ENCODE results near the gene WDSUB1. TPM values are rescaled to one million over a fixed set of nuclear protein-coding genes. Genes with fewer than 3 reads are reported as not detected.

WDSUB1 gene
- total and polyA plus RNA-seq, 5 donors = 6.1 to 10.4 (median 9.5) TPM

DNA sequence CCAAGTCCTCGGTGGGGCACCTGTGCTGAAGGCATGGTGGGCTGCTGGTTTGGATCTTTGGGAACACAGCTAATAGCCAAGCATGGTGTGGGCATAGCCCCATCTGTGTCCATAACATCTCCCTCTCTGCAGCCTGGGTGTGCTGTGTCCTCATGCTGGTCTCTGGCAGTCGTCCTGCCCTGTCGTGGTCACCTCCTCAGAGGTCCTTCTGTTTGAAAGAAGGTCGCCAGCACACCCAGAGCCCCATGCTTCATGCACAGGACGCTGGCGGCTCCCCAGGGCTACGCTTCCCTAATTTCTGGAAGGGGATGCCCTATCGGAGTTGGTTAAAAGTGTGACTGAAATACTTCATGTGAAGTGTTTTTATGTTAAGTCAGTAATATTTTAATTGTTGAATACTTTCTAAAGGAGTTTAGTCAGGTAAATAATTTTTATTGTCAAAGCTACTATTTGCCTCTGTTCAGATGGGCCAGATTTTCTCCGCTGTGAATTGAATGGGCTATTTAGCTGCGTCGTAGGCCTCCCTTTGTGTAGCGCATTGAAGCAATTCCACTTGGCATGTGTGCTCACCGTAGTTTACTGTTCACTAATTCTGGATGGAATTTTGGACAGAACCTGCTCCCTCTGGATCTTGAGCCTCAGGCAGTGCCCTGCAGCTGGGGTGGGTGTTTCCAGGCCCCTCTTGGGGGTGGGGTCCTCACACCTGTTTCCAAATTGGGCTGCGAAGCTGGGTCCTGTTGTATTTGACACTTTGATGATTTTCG is 81.9 kb downstream of the WDSUB1 start:
- H3K27ac ChIP-seq (ENCODE audit: low read length) = no peak overlapping the region
- peaks cover 2% of the 10 kb centered on the region for H3K4me1 ChIP-seq (ENCODE audit: control insufficient read depth, insufficient read depth, low read length)
- ATAC-seq = no peak
- DNase-seq = no peak
- no peaks in the 10 kb centered on the region for H3K9me3 ChIP-seq (ENCODE audit: control insufficient read depth, low read length)
- 90% methylated on average over 15 of the region's 15 CpGs for WGBS
- no peaks in the 10 kb centered on the region for H3K27me3 ChIP-seq (ENCODE audit: control insufficient read depth, insufficient read depth)
- intact Hi-C loops (cut with DNase I) = no loop called here
- no peak overlapping the region for H3K4me3 ChIP-seq (ENCODE audit: low read length)

DNA sequence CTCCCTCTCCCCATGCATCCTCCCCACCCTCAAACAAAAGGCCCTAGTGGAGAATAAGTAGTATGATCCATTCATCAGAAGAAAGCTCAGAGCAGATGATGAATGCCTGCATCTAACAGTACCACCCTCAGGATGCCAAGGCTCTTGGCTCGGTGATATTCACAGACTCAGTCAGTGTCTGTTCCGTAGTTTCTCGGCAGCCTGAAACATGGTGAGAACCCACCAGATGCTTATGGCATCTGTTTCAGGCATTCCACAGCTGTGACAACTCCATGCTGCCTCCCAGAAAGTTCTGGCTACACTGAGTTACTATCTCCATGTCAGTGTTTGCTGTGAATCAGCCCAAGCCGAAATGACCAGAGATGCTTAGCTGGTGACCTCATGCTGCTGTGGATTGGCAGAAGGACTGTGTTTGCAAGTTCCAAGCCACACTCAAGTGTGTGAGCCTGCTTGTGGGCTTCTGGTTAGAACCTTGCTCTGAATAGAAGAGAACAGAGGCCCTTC is 83.9 kb downstream of the WDSUB1 start:
- intact Hi-C loops (cut with DNase I) = no loop called here
- no peak overlapping the region for H3K4me3 ChIP-seq (ENCODE audit: low read length)
- ATAC-seq = peak; percentile 83 to 87
- 43% methylated on average over 4 of the region's 4 CpGs for WGBS
- no peaks in the 10 kb centered on the region for H3K9me3 ChIP-seq (ENCODE audit: control insufficient read depth, low read length)
- H3K27ac ChIP-seq (ENCODE audit: low read length) = peak overlapping the region; percentile 23
- no peaks in the 10 kb centered on the region for H3K27me3 ChIP-seq (ENCODE audit: control insufficient read depth, insufficient read depth)
- H3K4me1 ChIP-seq (ENCODE audit: control insufficient read depth, insufficient read depth, low read length) = peaks cover 3% of the 10 kb centered on the region
- DNase-seq = peak in 2 of 3 donors; percentile 69 to 75

DNA sequence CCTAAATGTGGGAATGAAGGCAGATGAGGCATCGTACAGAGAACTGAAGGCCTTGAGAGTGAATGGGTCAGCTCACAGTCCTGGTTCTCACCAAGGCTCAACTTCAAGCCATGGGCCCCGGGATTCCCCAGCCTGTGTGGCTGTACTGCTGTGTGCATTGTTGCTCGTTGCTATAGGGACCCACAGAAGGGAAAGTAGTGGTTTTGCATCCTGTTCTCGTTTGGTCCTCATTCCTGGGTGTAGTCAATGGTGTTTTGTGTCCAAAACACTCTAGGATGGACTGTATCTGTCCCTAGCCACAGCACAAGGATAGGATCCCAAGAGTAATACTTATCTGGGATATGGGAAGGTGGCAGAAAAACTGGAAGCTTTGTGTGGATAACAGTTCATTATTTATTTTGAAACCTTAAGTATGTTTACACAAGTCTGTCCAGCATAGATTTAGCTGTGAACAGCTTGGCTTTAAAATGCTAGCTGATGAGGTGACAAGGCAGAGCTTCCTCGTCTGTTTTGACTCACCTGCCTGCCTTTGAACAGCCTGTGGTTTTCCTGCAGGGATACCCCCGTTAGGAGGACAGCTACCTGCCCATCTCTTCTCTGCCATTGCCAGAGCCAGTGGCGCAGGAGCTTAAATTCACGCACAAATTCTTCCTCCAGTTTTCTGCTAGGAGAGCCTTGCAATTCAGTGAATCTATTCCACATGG is 85.0 kb downstream of the WDSUB1 start:
- Histone ChIP-seq H3K4me3 (ENCODE audit: low read length) (no peak overlapping the region), H3K27ac (ENCODE audit: low read length) (peak overlapping the region; percentile 42), H3K27me3 (ENCODE audit: control insufficient read depth, insufficient read depth) (no peaks in the 10 kb centered on the region), H3K9me3 (ENCODE audit: control insufficient read depth, low read length) (no peaks in the 10 kb centered on the region), H3K4me1 (ENCODE audit: control insufficient read depth, insufficient read depth, low read length) (peaks cover 3% of the 10 kb centered on the region)
- no peak for DNase-seq
- intact Hi-C loops (cut with DNase I) = no loop called here
- WGBS = 68% methylated on average over 8 of the region's 8 CpGs
- no peak for ATAC-seq

GRCh38 chr2:159200498-159200897 is 86.0 kb downstream of the WDSUB1 start:
- DNase-seq (no peak), ATAC-seq (no peak)
- Histone ChIP-seq H3K27me3 (ENCODE audit: control insufficient read depth, insufficient read depth) (no peaks in the 10 kb centered on the region), H3K9me3 (ENCODE audit: control insufficient read depth, low read length) (no peaks in the 10 kb centered on the region), H3K27ac (ENCODE audit: low read length) (no peak overlapping the region), H3K4me3 (ENCODE audit: low read length) (no peak overlapping the region), H3K4me1 (ENCODE audit: control insufficient read depth, insufficient read depth, low read length) (peaks cover 6% of the 10 kb centered on the region)
- WGBS = 23% methylated on average over 1 of the region's 1 CpG
- intact Hi-C loops (cut with DNase I) = no loop called here

DNA sequence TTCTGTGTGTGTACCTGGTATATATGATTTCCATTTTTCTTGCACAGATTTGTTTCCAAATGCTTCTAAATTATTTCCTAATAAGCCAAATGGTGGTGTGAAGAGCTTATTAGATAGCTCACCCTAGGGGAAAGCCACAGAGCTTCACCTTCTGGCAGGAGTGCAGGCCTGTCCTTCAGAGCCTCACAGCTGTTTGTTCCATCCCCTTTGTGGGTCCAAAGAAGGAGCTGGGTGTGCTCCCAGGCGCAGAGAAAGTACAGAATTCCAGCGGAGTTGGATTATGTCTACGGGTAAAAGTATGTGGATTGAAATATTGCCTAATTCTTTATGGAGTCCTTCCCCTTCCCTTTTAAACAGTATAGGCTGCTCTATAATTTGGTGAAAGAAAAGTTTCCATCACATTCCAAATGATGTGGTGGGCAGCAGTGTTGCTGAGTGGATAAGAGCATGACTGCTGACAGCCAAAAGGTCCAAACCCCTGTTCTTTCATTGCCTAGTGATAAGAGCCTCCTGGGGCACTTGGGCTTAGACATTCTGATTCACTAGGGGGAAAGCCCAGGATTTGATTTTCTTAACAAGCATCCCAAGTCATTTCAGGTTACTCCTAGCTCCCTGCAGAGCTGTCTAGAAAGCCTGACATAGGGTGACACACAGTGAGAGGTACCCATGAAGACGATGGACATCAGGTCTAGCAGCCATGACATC is 86.6 kb downstream of the WDSUB1 start:
- no peak for ATAC-seq
- intact Hi-C loops (cut with DNase I) = no loop called here
- 53% methylated on average over 4 of the region's 4 CpGs for WGBS
- peak overlapping the region; percentile 37 for H3K27ac ChIP-seq (ENCODE audit: low read length)
- no peaks in the 10 kb centered on the region for H3K9me3 ChIP-seq (ENCODE audit: control insufficient read depth, low read length)
- H3K4me1 ChIP-seq (ENCODE audit: control insufficient read depth, insufficient read depth, low read length) = peaks cover 6% of the 10 kb centered on the region
- DNase-seq = no peak
- no peaks in the 10 kb centered on the region for H3K27me3 ChIP-seq (ENCODE audit: control insufficient read depth, insufficient read depth)
- H3K4me3 ChIP-seq (ENCODE audit: low read length) = no peak overlapping the region

GRCh38 chr2:159199236-159199635 is 87.3 kb downstream of the WDSUB1 start:
- H3K9me3 ChIP-seq (ENCODE audit: control insufficient read depth, low read length) = no peaks in the 10 kb centered on the region
- DNase-seq (no peak), ATAC-seq (no peak)
- 80% methylated on average over 9 of the region's 9 CpGs for WGBS
- H3K27ac ChIP-seq (ENCODE audit: low read length) = peak overlapping the region; percentile 45
- H3K27me3 ChIP-seq (ENCODE audit: control insufficient read depth, insufficient read depth) = no peaks in the 10 kb centered on the region
- H3K4me1 ChIP-seq (ENCODE audit: control insufficient read depth, insufficient read depth, low read length) = peaks cover 6% of the 10 kb centered on the region
- H3K4me3 ChIP-seq (ENCODE audit: low read length) = no peak overlapping the region
- intact Hi-C loops (cut with DNase I) = no loop called here

DNA sequence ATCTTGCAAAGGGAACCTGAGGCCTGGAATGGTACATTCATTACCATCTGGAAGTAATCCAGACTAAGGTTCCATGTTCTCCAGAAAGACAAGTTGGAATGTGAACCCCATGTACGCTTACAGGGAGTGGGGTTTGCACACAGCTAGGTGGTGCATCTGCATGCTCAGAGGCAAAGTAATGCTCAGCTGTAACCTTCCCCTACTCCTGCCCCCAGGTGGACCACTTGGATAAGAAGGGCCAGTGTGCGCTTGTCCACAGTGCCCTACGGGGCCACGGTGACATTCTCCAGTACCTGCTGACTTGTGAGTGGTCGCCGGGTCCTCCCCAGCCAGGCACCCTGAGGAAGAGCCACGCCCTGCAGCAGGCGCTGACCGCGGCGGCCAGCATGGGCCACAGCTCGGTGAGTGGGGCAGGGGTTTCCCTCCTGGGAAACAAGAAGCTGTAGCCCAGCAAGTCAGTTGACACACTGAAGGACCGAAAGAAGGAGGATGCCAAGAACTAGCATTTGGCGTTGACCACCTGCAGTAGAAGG is 90.0 kb downstream of the WDSUB1 start:
- Histone ChIP-seq H3K27me3 (ENCODE audit: control insufficient read depth, insufficient read depth) (no peaks in the 10 kb centered on the region), H3K4me1 (ENCODE audit: control insufficient read depth, insufficient read depth, low read length) (peaks cover 6% of the 10 kb centered on the region), H3K4me3 (ENCODE audit: low read length) (no peak overlapping the region), H3K27ac (ENCODE audit: low read length) (no peak overlapping the region), H3K9me3 (ENCODE audit: control insufficient read depth, low read length) (no peaks in the 10 kb centered on the region)
- intact Hi-C loops (cut with DNase I) = no loop called here
- 94% methylated on average over 14 of the region's 14 CpGs for WGBS
- DNase-seq (no peak), ATAC-seq (peak in 1 of 2 donors; percentile 19)

DNA sequence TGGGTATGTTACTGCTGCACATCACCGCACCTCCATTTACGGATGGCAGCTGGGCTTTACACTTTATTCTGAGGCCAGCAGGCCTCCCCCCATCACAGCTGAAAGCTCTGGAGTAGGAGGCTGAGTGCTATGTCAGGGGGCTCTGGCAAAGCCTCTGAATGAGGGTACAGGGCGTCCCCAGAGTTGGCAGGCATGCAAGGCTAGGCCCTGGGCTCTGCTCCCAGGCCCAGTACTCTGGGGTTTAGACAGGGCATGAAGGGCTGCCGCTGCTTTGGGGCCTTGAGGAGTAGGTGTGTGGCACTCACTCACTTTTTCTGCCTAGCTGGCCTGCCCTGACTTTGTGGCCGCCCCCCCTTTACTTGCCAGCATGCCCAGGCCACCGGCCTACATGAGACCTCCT is 90.8 kb downstream of the WDSUB1 start:
- peak; percentile 71 to 88 for ATAC-seq
- WGBS = 70% methylated on average over 6 of the region's 6 CpGs
- H3K27me3 ChIP-seq (ENCODE audit: control insufficient read depth, insufficient read depth) = no peaks in the 10 kb centered on the region
- H3K4me1 ChIP-seq (ENCODE audit: control insufficient read depth, insufficient read depth, low read length) = peaks cover 6% of the 10 kb centered on the region
- H3K4me3 ChIP-seq (ENCODE audit: low read length) = no peak overlapping the region
- peak overlapping the region; percentile 57 for H3K27ac ChIP-seq (ENCODE audit: low read length)
- H3K9me3 ChIP-seq (ENCODE audit: control insufficient read depth, low read length) = no peaks in the 10 kb centered on the region
- intact Hi-C loops (cut with DNase I) = no loop called here
- DNase-seq = peak; percentile 45 to 73 (median 73)

DNA sequence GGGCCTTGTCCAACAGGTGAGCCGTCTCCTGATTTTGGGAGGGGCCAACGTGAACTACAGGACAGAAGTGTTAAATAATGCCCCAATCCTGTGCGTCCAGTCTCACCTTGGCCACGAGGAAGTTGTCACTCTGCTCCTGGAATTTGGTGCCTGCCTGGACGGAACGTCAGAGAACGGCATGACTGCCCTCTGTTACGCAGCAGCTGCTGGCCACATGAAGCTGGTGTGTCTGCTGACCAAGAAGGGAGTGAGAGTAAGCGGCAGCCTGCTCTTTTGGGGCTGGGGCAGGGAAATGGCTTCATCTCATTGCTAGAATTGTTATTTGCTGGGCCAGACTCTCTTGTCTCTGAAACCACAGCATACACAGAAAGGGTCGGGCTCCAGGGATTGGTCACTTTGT is 92.3 kb downstream of the WDSUB1 start:
- no peaks in the 10 kb centered on the region for H3K9me3 ChIP-seq (ENCODE audit: control insufficient read depth, low read length)
- H3K4me3 ChIP-seq (ENCODE audit: low read length) = no peak overlapping the region
- peak overlapping the region; percentile 74 for H3K27ac ChIP-seq (ENCODE audit: low read length)
- WGBS = 74% methylated on average over 10 of the region's 10 CpGs
- intact Hi-C loops (cut with DNase I) = no loop called here
- H3K4me1 ChIP-seq (ENCODE audit: control insufficient read depth, insufficient read depth, low read length) = peaks cover 4% of the 10 kb centered on the region
- H3K27me3 ChIP-seq (ENCODE audit: control insufficient read depth, insufficient read depth) = no peaks in the 10 kb centered on the region
- ATAC-seq (peak in 1 of 2 donors; percentile 34), DNase-seq (peak in 1 of 3 donors; percentile 65)

DNA sequence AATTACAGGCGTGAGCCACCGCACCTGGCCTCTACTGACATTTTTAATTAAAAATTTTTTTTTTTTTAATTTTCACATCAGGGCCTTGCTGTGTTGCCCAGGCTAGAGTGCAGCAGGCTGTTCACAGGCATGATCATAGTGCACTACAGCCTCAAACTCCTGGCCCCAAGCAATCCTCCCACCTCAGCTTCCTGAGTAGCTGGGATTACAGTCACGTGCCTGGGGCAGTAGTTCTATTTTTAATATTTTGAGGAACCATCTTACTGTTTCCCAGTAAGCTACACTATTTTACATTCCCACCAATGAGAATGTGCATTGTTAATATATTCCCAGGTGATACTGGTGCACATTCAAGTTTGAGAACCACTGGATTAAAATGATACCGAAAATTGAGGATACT is 92.7 kb downstream of the WDSUB1 start:
- Histone ChIP-seq H3K27ac (ENCODE audit: low read length) (peak overlapping the region; percentile 74), H3K4me1 (ENCODE audit: control insufficient read depth, insufficient read depth, low read length) (peaks cover 3% of the 10 kb centered on the region)

More for the DNA sequence above, 92.7 kb downstream of the WDSUB1 start:
- Histone ChIP-seq H3K9me3 (ENCODE audit: control insufficient read depth, low read length) (no peaks in the 10 kb centered on the region), H3K27me3 (ENCODE audit: control insufficient read depth, insufficient read depth) (no peaks in the 10 kb centered on the region), H3K4me3 (ENCODE audit: low read length) (no peak overlapping the region)
- WGBS = 86% methylated on average over 4 of the region's 4 CpGs
- no peak for ATAC-seq
- no peak for DNase-seq
- intact Hi-C loops (cut with DNase I) = no loop called here

Measured in right cardiac atrium (tissue), 5 donors.